RWPE2 (cell line): ENCODE measurements around the gene PON2.

Experiments used
- ATAC-seq: fragments of 200-7000 bp; cut with Tn5 transposase; 3 replicates; pipeline ENCODE4 v1.9.1; 2021; ENCODE audit warnings: low read depth
- DNase-seq: peaks from one replicate; pipeline ENCODE4 v3.0.0-alpha.2; 2020; ENCODE audit warnings: low spot score
- H3K27ac ChIP-seq: fragments of 450-650 bp; 2 replicates; pipeline ENCODE4 v1.5.1; 2017; ENCODE audit warnings: mild to moderate bottlenecking; ENCODE audit not compliant: poor library complexity, severe bottlenecking
- H3K27me3 ChIP-seq: fragments of 250-450 bp; sonication (Bioruptor Pico); 2 replicates; pipeline ENCODE4 v1.5.1; 2021; ENCODE audit warnings: mild to moderate bottlenecking, moderate library complexity; ENCODE audit not compliant: insufficient read depth, poor library complexity, severe bottlenecking
- H3K36me3 ChIP-seq: fragments of 250-450 bp; sonication (Bioruptor Pico); 2 replicates; pipeline ENCODE4 v1.5.1; 2020; ENCODE audit warnings: low read depth, mild to moderate bottlenecking, moderate library complexity
- H3K4me1 ChIP-seq: fragments of 250-450 bp; sonication (Bioruptor Pico); 2 replicates; pipeline ENCODE4 v1.5.1; 2021; ENCODE audit warnings: mild to moderate bottlenecking, moderate library complexity; ENCODE audit not compliant: insufficient read depth, poor library complexity, severe bottlenecking
- H3K4me3 ChIP-seq: fragments of 250-450 bp; sonication (Bioruptor Pico); 2 replicates; pipeline ENCODE4 v1.5.1; 2021; ENCODE audit warnings: mild to moderate bottlenecking, moderate library complexity; ENCODE audit not compliant: severe bottlenecking
- H3K9me3 ChIP-seq: fragments of 250-450 bp; sonication (Bioruptor Pico); 2 replicates; pipeline ENCODE4 v1.5.1; 2021; ENCODE audit warnings: mild to moderate bottlenecking, moderate library complexity; ENCODE audit not compliant: severe bottlenecking
- CTCF ChIP-seq: fragments of 450-650 bp; IDR thresholded peaks from one replicate; pipeline ENCODE4 v1.5.1; 2017; ENCODE audit warnings: mild to moderate bottlenecking, moderate library complexity; ENCODE audit not compliant: poor library complexity, severe bottlenecking

PON2 gene

GRCh38 chr7:95472581-95473161, 37.8 kb upstream of the PON2 start:
- no peak for DNase-seq
- no peaks in the 10 kb centered on the region for H3K36me3 ChIP-seq
- H3K27ac ChIP-seq, result no peak overlapping the region
- H3K4me1 ChIP-seq, result peaks cover 8% of the 10 kb centered on the region
- no peak for TF ChIP-seq CTCF
- H3K4me3 ChIP-seq, result no peak overlapping the region
- no peaks in the 10 kb centered on the region for H3K27me3 ChIP-seq
- no peaks in the 10 kb centered on the region for H3K9me3 ChIP-seq
- no peak for ATAC-seq

- ATAC-seq (no peak), DNase-seq (no peak)
- peaks cover 8% of the 10 kb centered on the region for H3K4me1 ChIP-seq
- H3K9me3 ChIP-seq, result no peaks in the 10 kb centered on the region
- no peaks in the 10 kb centered on the region for H3K36me3 ChIP-seq
- no peaks in the 10 kb centered on the region for H3K27me3 ChIP-seq
- no peak overlapping the region for H3K27ac ChIP-seq
- TF ChIP-seq CTCF, result no peak
- H3K4me3 ChIP-seq, result no peak overlapping the region
Observed at GRCh38 chr7:95471071-95471470, 36.2 kb upstream of the PON2 start.

GRCh38 chr7:95470452-95470851, 35.6 kb upstream of the PON2 start:
- peaks cover 8% of the 10 kb centered on the region for H3K4me1 ChIP-seq
- H3K27ac ChIP-seq, result no peak overlapping the region
- no peaks in the 10 kb centered on the region for H3K27me3 ChIP-seq
- H3K36me3 ChIP-seq, result no peaks in the 10 kb centered on the region
- ATAC-seq, result peak; percentile 72
- H3K4me3 ChIP-seq, result no peak overlapping the region
- H3K9me3 ChIP-seq, result no peaks in the 10 kb centered on the region
- DNase-seq, result no peak
- TF ChIP-seq CTCF, result no peak

GRCh38 chr7:95469848-95470247, 35.0 kb upstream of the PON2 start:
- no peak for ATAC-seq
- H3K4me3 ChIP-seq, result no peak overlapping the region
- no peak overlapping the region for H3K27ac ChIP-seq
- TF ChIP-seq CTCF, result no peak
- H3K36me3 ChIP-seq, result no peaks in the 10 kb centered on the region
- DNase-seq, result no peak
- H3K9me3 ChIP-seq, result no peaks in the 10 kb centered on the region
- H3K27me3 ChIP-seq, result no peaks in the 10 kb centered on the region
- peaks cover 8% of the 10 kb centered on the region for H3K4me1 ChIP-seq

GRCh38 chr7:95469187-95469586, 34.4 kb upstream of the PON2 start:
- H3K4me3 ChIP-seq, result no peak overlapping the region
- ATAC-seq (no peak), DNase-seq (no peak)
- H3K27ac ChIP-seq, result no peak overlapping the region
- peaks cover 8% of the 10 kb centered on the region for H3K4me1 ChIP-seq
- H3K36me3 ChIP-seq, result no peaks in the 10 kb centered on the region
- H3K27me3 ChIP-seq, result no peaks in the 10 kb centered on the region
- no peak for TF ChIP-seq CTCF
- no peaks in the 10 kb centered on the region for H3K9me3 ChIP-seq
